Measurements from ENCODE around the gene IWS1.

The IWS1 gene

DNA sequence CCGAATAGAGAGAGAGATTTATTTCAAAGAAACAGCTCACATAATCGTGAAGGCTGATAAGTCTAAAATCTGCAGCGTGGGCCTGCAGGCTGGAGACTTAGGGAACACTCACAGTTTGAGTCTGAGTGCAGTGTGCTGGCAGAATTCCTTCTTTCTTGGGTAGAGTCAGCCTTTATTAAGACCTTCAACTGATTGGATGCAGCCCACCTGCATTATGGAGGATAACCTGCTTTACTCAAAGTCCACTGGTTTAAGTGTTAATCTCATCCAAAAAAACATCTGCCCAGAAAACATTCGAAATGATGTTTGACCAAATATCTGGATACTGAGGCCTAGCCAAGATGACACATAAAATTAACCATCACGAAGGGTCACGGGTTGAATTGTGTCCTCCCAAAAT, 91.8 kb downstream of the IWS1 start:
- H3K4me3 ChIP-seq (ENCODE audit: low read depth, low read length) = no peak overlapping the region
- DNase-seq (ENCODE audit: low read depth) = no peak
- TF ChIP-seq, protein P1, sequence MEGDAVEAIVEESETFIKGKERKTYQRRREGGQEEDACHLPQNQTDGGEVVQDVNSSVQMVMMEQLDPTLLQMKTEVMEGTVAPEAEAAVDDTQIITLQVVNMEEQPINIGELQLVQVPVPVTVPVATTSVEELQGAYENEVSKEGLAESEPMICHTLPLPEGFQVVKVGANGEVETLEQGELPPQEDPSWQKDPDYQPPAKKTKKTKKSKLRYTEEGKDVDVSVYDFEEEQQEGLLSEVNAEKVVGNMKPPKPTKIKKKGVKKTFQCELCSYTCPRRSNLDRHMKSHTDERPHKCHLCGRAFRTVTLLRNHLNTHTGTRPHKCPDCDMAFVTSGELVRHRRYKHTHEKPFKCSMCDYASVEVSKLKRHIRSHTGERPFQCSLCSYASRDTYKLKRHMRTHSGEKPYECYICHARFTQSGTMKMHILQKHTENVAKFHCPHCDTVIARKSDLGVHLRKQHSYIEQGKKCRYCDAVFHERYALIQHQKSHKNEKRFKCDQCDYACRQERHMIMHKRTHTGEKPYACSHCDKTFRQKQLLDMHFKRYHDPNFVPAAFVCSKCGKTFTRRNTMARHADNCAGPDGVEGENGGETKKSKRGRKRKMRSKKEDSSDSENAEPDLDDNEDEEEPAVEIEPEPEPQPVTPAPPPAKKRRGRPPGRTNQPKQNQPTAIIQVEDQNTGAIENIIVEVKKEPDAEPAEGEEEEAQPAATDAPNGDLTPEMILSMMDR (conservative IDR thresholded peaks at IDR 0.05; ENCODE audit: low read depth, low read length) = no peak

DNA sequence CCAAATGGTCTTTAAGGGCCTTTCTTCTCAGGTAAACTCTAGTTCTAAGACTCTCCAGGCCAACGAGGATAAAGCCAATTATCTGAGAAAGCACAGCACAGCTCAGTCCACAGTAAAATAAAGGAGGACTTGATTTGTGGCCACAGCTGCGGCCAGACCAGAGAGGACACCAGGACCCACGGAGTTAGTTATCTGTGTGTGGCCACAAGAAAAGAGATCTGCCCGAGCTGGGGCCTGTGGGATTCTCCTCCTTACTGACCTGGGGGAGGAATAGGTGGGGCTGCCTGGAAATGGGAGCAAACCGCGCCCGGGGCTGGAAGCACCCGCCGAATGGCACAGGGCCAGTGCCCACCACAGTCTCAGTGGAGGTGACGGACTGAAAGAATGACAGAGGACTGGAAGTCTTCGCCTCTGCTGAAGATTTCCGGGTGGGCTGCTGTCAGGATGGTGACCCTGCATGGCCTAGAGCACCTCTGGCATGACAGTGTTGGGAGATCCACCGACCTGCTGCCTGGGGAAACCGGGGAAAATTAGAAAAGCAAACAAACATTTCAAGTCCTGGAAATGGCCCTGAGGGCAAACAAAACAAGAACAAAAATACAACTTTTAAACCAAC, 94.8 kb downstream of the IWS1 start:
- TF ChIP-seq, protein P1 (conservative IDR thresholded peaks at IDR 0.05; ENCODE audit: low read depth, low read length) = no peak
- H3K4me3 ChIP-seq (ENCODE audit: low read depth, low read length) = no peak overlapping the region
- DNase-seq (ENCODE audit: low read depth) = no peak
